Measurements from ENCODE around the gene TMEM132D.

GRCh38 chr12:129704232-129704830 is 199.5 kb downstream of the TMEM132D start:
- TF ChIP-seq, protein P1, sequence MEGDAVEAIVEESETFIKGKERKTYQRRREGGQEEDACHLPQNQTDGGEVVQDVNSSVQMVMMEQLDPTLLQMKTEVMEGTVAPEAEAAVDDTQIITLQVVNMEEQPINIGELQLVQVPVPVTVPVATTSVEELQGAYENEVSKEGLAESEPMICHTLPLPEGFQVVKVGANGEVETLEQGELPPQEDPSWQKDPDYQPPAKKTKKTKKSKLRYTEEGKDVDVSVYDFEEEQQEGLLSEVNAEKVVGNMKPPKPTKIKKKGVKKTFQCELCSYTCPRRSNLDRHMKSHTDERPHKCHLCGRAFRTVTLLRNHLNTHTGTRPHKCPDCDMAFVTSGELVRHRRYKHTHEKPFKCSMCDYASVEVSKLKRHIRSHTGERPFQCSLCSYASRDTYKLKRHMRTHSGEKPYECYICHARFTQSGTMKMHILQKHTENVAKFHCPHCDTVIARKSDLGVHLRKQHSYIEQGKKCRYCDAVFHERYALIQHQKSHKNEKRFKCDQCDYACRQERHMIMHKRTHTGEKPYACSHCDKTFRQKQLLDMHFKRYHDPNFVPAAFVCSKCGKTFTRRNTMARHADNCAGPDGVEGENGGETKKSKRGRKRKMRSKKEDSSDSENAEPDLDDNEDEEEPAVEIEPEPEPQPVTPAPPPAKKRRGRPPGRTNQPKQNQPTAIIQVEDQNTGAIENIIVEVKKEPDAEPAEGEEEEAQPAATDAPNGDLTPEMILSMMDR (IDR thresholded peaks at IDR 0.05) = no peak
- no peak for TF ChIP-seq POLR2AphosphoS5 (IDR thresholded peaks at IDR 0.05; ENCODE audit: insufficient read depth in 1 of 2, low read depth in 1 of 2)

Data from vagina (tissue), 2 donors.